ENCODE results near the gene TMEM86B.

The TMEM86B gene

GRCh38 chr19:55228403-55229031 is at the start of gene TMEM86B:
Gene TMEM86B (minus strand): TSS chr19:55228763. CDS start chr19:55228741, 22 bp downstream.
- DNase-seq: no peak

- DNase-seq: no peak
Measured at GRCh38 chr19:55277494-55277893, 48.9 kb upstream of the TMEM86B start.

DNA sequence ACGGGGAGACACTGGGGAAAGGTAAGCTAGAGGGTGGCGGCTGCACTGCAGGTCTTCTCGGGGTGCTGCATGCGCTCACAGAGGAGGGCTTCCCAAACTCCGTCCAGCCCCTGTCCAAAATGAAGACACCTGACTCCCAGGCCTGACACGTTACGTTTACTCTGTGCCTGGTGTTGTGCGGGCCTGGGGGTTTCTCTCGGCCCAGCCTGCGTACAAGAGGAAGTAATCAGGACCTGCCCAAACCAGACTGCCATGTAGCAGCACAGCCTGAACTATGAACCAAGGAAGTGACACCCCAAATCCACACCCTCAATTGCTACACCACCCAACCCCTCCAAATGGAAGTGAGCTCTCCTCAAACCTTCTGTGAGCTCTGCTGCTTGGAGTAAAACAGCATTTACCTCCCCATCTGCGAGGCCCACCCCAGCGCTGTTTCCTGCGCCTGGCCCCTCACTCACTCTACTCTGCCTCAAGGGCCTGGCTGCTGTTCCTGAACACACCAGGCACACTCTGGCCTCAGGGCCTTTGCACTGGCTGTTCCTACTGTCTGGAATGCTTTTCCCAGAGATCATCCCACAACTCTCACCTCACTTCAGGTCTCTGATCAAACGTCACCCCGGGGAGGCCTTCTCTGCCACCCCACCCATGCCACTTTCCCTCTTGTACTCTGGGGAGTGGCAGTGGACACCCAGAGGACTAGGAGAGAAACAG is 48.3 kb upstream of the TMEM86B start:
- DNase-seq: no peak

GRCh38 chr19:55275851-55276719 is 47.5 kb upstream of the TMEM86B start:
- DNase-seq: no peak

DNA sequence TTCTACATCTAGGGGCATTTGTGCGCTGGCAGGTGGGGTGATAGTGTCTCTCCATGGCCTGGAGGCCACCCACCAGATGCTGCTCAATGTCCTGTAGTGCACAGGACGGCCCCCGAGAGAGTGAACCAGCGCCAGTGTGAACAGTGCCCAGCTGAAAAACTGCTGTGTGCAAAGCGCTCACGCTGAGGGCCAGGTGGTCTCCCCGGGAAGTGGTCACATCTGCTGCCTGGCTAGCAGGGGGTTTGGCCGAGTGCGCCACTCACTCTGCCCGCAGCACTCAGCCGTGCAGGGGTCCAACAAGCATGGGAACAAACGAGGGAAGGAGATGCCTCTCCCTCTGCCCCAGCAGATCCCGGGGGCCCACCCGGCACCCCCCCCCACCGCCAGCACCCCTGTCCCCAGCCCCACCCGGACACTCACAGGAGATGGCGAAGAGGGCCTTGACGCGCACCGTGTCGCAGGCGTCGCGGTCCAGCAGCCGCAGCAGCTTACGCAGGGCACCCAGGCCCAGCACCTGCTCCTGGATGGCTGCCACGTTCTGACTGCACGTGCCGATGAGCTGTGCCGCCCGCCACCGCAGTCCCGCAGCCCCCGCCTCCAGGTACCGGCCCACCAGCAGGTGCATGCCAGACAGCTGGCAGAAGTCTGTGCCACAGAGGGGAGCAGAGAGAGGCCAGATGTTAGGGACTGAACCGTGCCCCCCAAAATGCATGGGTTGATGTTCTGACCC is 45.6 kb upstream of the TMEM86B start:
- peak; percentile 86 for DNase-seq

GRCh38 chr19:55272142-55272541 is 43.6 kb upstream of the TMEM86B start:
- DNase-seq: no peak

GRCh38 chr19:55270172-55270942 is 41.8 kb upstream of the TMEM86B start:
- DNase-seq: no peak

GRCh38 chr19:55269299-55269698 is 40.7 kb upstream of the TMEM86B start:
- DNase-seq: no peak

DNA sequence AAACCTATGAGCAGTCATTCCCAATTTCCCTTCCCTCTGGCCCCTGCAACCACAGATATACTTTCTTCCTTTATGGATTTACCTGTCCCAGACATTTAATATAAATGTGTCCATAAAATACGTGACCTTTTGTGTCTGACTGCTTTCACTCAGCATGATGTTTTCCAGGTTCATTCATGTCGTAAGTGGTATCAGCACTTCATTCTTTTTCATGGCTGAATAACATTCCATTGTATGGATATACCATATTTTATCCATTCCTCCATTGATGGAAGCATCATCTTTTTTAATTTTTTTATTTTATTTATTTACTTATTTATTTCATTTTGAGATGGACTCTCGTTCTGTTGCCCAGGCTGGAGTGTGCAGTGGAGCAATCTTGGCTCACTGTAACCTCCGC is 38.3 kb upstream of the TMEM86B start:
- DNase-seq: no peak

GRCh38 chr19:55266404-55266803 is 37.8 kb upstream of the TMEM86B start:
- DNase-seq: no peak

- DNase-seq: no peak
Measured at GRCh38 chr19:55265723-55266386, 37.3 kb upstream of the TMEM86B start.

DNA sequence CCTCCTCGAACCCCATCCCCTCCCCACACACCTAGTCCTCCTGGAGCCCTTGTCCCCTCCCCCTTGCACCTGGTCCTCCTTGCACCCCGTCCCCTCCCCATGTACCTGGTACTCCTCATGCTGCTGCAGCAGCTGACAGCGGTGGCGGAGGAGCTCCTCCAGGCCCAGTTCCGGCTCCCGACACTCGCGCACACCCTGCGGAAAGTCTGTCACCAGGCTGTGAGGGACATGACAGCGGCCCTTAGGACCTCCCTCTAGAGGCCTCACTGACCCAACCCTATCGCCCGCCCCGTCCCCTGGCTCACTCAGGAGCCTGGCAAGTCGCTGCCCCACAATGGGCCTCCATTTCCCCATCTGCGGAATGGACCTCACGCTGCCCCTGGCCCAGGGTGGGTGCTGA is 36.6 kb upstream of the TMEM86B start:
- DNase-seq: no peak

DNA sequence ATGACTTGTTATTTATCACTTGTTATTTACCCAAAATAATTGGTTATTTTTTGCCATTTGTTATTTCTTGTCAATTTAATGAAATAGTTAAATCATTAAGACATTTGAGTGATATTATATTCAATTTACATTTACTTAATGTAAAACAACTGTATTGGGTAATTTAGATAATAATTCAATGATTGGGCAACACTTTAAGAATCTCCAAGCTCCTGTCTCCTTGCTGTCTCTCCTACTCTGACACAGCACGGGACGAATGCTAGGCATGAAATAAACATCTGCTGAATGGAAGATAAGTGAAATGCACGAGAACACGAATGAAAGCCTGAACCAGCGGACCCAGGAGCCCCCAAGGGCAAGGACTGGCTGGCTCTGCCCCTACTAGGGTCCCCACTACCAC is 36.0 kb upstream of the TMEM86B start:
- no peak for DNase-seq

- no peak for DNase-seq
Measured at GRCh38 chr19:55262359-55262758, 33.8 kb upstream of the TMEM86B start.

GRCh38 chr19:55261671-55262126 is 33.1 kb upstream of the TMEM86B start:
- DNase-seq: no peak

- DNase-seq: no peak
Measured at GRCh38 chr19:55259540-55260210, 31.1 kb upstream of the TMEM86B start.

DNA sequence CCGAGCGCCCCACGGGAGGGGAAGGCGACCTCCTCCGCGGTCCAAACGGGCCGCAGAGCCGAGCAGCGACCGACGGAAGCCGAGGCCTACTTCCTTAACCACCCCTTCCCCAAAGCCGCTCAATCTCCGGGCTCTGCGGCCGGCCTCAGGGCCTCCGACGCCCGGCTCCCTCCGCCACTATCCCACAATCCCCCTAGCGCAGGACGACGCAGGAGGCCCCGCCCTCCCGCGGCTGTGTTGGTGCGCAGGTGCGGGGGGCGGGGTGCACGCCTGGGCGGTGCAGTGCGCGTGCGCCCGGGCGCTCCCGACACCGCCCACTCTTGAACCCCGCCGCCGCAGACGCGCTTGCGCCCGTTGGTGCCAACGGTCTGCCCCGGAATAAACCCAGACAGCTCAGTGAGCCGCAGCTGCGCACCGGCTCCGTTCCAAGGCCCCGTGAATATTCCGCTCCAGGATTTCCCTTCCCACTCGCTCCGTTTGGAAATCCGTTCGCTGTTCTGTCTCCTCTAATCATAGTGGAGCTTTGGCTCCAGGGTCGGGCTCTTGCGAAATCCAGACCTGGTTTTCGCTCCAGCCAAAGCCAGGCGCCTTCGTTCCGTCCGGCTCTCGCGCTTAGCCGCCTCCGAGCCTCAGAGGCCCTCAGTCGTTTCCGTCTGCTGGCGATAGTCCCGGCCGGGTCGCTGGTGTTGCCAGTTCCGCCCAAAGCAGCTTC is 30.4 kb upstream of the TMEM86B start, which contains the start of gene PPP6R1:
PPP6R1 (minus strand) TSS at position 190 of the 712 bp plus-strand sequence. CDS start 11,914 bp downstream, outside the sequence.
- DNase-seq: peak; percentile 99

DNA sequence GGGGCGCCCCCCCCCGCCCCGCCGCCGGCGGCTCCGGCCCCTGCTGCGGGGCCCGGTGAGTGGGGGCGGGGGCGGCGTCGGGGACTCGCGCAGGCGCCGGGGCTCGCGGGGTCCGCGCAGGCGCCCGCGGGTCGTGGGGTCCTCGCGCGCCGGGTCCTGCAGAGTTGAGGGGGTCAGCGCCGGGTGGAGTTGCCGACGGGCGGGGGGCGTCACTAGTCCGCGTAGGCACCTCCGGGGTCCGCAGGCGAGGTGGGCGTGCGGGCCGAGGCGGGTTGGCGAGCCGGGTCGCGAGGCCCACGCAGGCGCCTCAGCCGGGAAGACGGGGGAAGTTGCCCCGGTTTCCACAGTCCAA is 29.9 kb upstream of the TMEM86B start:
- no peak for DNase-seq

- no peak for DNase-seq
Measured at GRCh38 chr19:55257461-55258420, 29.2 kb upstream of the TMEM86B start.
